Esophagus squamous epithelium (tissue), 4 donors: ENCODE results near the gene SLC1A4.

Experiments used
- POLR2A ChIP-seq, 4 donors: fragments of 450-650 bp; IDR thresholded peaks; one replicate each; pipeline ENCODE4 v1.6.1; 2017; ENCODE audit warnings: antibody characterized with exemption in 4 of 4, mild to moderate bottlenecking in 4 of 4, moderate library complexity in 3 of 4
- TF ChIP-seq, protein P1 (sequence below), 6 experiments: fragments of 450-650 bp in 4 of 6; fragments of 200-600 bp in 2 of 6; sonication (generic) in 2 of 6; IDR thresholded peaks; one replicate each; pipeline ENCODE4 v1.5.1; 2016 to 2019; ENCODE audit warnings: antibody characterized with exemption in 6 of 6, mild to moderate bottlenecking in 4 of 6, moderate library complexity in 4 of 6

DNA sequence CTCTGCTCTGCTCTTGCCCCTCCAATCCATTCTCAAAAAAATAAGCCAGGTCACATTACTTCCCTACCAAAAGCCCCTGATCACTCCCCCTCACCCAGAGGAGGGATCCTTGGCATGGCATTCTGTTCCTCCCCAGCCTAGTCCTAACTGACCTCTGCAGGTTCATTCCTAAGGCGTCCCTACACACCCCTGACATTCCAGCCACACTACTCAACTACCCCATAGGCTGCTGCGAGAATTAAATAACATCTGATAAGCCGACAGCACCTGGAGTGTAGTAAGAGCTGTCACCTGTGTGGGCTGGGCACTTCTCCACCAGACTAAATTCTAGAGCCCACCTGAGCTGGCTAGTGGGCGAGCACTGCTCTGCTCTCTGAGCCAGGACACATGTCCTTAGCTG, 44.7 kb upstream of the SLC1A4 start:
- TF ChIP-seq, protein P1, sequence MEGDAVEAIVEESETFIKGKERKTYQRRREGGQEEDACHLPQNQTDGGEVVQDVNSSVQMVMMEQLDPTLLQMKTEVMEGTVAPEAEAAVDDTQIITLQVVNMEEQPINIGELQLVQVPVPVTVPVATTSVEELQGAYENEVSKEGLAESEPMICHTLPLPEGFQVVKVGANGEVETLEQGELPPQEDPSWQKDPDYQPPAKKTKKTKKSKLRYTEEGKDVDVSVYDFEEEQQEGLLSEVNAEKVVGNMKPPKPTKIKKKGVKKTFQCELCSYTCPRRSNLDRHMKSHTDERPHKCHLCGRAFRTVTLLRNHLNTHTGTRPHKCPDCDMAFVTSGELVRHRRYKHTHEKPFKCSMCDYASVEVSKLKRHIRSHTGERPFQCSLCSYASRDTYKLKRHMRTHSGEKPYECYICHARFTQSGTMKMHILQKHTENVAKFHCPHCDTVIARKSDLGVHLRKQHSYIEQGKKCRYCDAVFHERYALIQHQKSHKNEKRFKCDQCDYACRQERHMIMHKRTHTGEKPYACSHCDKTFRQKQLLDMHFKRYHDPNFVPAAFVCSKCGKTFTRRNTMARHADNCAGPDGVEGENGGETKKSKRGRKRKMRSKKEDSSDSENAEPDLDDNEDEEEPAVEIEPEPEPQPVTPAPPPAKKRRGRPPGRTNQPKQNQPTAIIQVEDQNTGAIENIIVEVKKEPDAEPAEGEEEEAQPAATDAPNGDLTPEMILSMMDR (IDR thresholded peaks at IDR 0.05), result no peak
- no peak for TF ChIP-seq POLR2A (IDR thresholded peaks at IDR 0.05)
